Loucy (cell line): ENCODE measurements around the gene GMPPA.

Experiments
- H2AFZ ChIP-seq: fragments of 200-600 bp; sonication (generic); 2 replicates; pipeline ENCODE4 v1.6.0; 2016; ENCODE audit warnings: antibody characterized with exemption, mild to moderate bottlenecking, low read length, moderate library complexity
- H3F3A ChIP-seq: fragments of 200-600 bp; 2 replicates; pipeline ENCODE4 v1.6.0; 2016; ENCODE audit warnings: antibody characterized with exemption, low read depth, mild to moderate bottlenecking
- H3K27me3 ChIP-seq: fragments of 200-600 bp; sonication (generic); 2 replicates; pipeline ENCODE4 v1.6.1; 2014; ENCODE audit warnings: low read length, mild to moderate bottlenecking; ENCODE audit not compliant: insufficient read depth, poor library complexity, severe bottlenecking
- H3K36me3 ChIP-seq: fragments of 200-600 bp; sonication (generic); 2 replicates; pipeline ENCODE4 v1.6.1; 2016; ENCODE audit warnings: low read length; ENCODE audit not compliant: insufficient read depth
- H3K4me1 ChIP-seq: fragments of 200-600 bp; sonication (generic); 2 replicates; pipeline ENCODE4 v1.5.1; 2014; ENCODE audit warnings: low read length, mild to moderate bottlenecking; ENCODE audit not compliant: insufficient read depth, poor library complexity, severe bottlenecking
- H3K4me2 ChIP-seq: fragments of 200-600 bp; sonication (generic); 2 replicates; pipeline ENCODE4 v1.6.0; 2014; ENCODE audit warnings: antibody characterized with exemption, low read length, low read depth, mild to moderate bottlenecking; ENCODE audit not compliant: poor library complexity, severe bottlenecking
- H3K4me3 ChIP-seq: fragments of 200-600 bp; sonication (generic); 2 replicates; pipeline ENCODE4 v1.5.1; 2014; ENCODE audit warnings: low read length, mild to moderate bottlenecking, mixed read lengths; ENCODE audit not compliant: poor library complexity, severe bottlenecking
- H3K79me2 ChIP-seq: fragments of 200-600 bp; sonication (generic); 2 replicates; pipeline ENCODE4 v1.6.1; 2014; ENCODE audit warnings: low read length; ENCODE audit not compliant: insufficient read depth
- H3K9ac ChIP-seq: fragments of 200-600 bp; sonication (generic); 2 replicates; pipeline ENCODE4 v1.6.0; 2014; ENCODE audit warnings: mild to moderate bottlenecking, low read depth, low read length, moderate library complexity; ENCODE audit not compliant: poor library complexity, severe bottlenecking
- H3K9me2 ChIP-seq: fragments of 200-600 bp; sonication (generic); replicated peaks from 2 replicates; pipeline ENCODE4 v1.6.1; 2016; ENCODE audit warnings: low read depth, low read length, mixed read lengths
- H3K9me3 ChIP-seq: fragments of 200-600 bp; sonication (generic); 2 replicates; pipeline ENCODE4 v1.6.1; 2014; ENCODE audit warnings: mild to moderate bottlenecking, antibody characterized with exemption, low read length, low read depth; ENCODE audit not compliant: insufficient read depth
- H4K20me1 ChIP-seq: fragments of 200-600 bp; sonication (generic); 2 replicates; pipeline ENCODE4 v1.6.0; 2014; ENCODE audit warnings: antibody characterized with exemption, low read length, mild to moderate bottlenecking; ENCODE audit not compliant: insufficient read depth, poor library complexity, severe bottlenecking
- EZH2phosphoT487 ChIP-seq: fragments of 200-600 bp; IDR thresholded peaks from 2 replicates; pipeline ENCODE4 v1.6.1; 2018; ENCODE audit warnings: antibody characterized with exemption, mild to moderate bottlenecking, moderate library complexity, borderline replicate concordance
- TF ChIP-seq, protein P1 (sequence below): fragments of 200-600 bp; sonication (generic); conservative IDR thresholded peaks from 2 replicates; pipeline ENCODE4 v1.5.1; 2014; ENCODE audit warnings: mild to moderate bottlenecking, antibody characterized with exemption, low read length

GMPPA gene

DNA sequence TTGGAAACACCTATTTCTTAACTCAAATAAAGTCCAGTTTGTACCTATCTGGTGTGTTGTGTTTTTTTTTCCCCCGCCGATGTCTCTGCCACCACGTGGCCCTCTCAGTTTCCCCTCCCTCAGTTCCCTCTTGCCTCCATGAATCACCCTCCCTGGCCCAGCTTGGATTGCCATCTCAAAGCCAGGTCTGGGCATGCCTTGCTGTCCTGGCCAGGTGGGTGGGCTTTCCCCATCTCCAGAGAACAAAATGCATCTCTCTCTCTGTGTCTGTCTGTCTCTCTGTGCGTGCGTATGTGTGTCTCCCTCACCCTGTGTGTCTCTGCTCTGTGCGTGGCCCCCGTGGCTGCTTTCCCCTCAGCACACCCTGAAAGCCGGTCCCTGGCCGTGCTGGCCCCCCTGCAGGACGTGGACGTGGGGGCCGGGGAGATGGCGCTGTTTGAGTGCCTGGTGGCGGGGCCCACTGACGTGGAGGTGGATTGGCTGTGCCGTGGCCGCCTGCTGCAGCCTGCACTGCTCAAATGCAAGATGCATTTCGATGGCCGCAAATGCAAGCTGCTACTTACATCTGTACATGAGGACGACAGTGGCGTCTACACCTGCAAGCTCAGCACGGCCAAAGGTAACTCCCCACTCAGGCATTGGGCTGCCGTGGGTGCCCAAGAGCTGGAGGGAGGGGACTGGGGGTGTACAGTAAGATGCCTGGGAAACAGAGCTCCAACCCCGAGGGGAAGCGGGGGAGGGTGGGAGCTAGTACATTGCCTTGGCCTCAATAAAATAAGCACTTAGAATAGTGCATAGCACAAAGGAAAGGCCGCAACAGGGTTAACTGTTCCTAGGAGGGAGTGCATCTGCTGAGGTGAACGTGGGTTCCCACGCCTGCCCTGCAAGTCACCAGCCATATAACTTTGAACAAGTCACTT lies 31.6 kb upstream of the GMPPA start:
- H3K4me1 ChIP-seq, result no peaks in the 10 kb centered on the region
- no peak overlapping the region for H2AFZ ChIP-seq
- H3K79me2 ChIP-seq, result no peaks in the 10 kb centered on the region
- H3K4me2 ChIP-seq, result no peak overlapping the region
- no peaks in the 10 kb centered on the region for H3K9me2 ChIP-seq
- no peaks in the 10 kb centered on the region for H4K20me1 ChIP-seq
- TF ChIP-seq EZH2phosphoT487, result no peak
- TF ChIP-seq, protein P1, sequence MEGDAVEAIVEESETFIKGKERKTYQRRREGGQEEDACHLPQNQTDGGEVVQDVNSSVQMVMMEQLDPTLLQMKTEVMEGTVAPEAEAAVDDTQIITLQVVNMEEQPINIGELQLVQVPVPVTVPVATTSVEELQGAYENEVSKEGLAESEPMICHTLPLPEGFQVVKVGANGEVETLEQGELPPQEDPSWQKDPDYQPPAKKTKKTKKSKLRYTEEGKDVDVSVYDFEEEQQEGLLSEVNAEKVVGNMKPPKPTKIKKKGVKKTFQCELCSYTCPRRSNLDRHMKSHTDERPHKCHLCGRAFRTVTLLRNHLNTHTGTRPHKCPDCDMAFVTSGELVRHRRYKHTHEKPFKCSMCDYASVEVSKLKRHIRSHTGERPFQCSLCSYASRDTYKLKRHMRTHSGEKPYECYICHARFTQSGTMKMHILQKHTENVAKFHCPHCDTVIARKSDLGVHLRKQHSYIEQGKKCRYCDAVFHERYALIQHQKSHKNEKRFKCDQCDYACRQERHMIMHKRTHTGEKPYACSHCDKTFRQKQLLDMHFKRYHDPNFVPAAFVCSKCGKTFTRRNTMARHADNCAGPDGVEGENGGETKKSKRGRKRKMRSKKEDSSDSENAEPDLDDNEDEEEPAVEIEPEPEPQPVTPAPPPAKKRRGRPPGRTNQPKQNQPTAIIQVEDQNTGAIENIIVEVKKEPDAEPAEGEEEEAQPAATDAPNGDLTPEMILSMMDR, result no peak
- H3K4me3 ChIP-seq, result no peak overlapping the region
- no peaks in the 10 kb centered on the region for H3F3A ChIP-seq
- no peaks in the 10 kb centered on the region for H3K9me3 ChIP-seq
- no peaks in the 10 kb centered on the region for H3K36me3 ChIP-seq
- H3K27me3 ChIP-seq, result no peaks in the 10 kb centered on the region
- no peak overlapping the region for H3K9ac ChIP-seq

DNA sequence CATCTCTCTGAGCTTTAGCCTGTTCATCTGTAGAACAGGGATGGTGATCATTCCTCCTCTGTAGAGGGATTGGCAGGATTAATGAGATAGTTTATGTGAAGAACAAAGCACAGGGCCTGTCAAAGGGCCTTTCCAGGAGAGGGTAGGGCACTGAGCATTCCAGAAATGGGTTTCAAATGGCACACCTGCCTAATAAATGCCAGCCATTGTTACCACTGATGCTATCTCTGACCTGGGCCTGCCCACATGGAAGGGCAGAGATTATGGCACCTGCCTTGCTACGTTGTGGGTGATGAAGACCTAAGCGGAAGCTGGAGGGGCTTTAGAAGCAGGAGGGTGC lies 31.0 kb upstream of the GMPPA start:
- H3K4me2 ChIP-seq, result no peak overlapping the region
- H3K9me3 ChIP-seq, result no peaks in the 10 kb centered on the region
- H3K36me3 ChIP-seq, result no peaks in the 10 kb centered on the region
- H3K9ac ChIP-seq, result no peak overlapping the region
- H3K27me3 ChIP-seq, result no peaks in the 10 kb centered on the region
- H3K9me2 ChIP-seq, result no peaks in the 10 kb centered on the region
- no peaks in the 10 kb centered on the region for H4K20me1 ChIP-seq
- H2AFZ ChIP-seq, result no peak overlapping the region
- no peaks in the 10 kb centered on the region for H3K79me2 ChIP-seq
- no peaks in the 10 kb centered on the region for H3K4me1 ChIP-seq
- TF ChIP-seq, protein P1, result no peak
- TF ChIP-seq EZH2phosphoT487, result no peak
- H3K4me3 ChIP-seq, result no peak overlapping the region
- no peaks in the 10 kb centered on the region for H3F3A ChIP-seq

DNA sequence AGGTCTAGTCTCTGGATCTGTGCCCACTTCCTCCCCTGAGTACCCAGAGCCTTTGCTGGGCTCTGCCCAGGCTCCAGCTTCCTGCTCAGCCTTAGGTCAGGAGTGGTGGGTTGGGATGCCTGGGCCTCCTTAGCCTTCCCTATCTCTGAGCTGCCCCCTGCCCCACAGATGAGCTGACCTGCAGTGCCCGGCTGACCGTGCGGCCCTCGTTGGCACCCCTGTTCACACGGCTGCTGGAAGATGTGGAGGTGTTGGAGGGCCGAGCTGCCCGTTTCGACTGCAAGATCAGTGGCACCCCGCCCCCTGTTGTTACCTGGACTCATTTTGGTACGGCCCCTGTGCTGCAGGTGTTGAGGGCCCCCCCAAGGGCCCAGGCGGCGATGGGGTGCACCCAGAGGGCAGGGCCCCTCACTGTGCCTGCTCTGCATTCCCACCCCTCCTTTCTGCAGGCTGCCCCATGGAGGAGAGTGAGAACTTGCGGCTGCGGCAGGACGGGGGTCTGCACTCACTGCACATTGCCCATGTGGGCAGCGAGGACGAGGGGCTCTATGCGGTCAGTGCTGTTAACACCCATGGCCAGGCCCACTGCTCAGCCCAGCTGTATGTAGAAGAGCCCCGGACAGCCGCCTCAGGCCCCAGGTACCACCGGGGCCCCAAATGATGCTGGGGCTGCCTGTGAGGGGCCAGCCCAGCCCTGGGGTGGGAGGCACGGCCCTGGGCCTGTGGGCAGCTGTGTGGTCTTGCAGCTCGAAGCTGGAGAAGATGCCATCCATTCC lies 30.1 kb upstream of the GMPPA start:
- Histone ChIP-seq H3K4me3 (no peak overlapping the region), H2AFZ (no peak overlapping the region), H3K4me2 (no peak overlapping the region), H3K4me1 (no peaks in the 10 kb centered on the region), H3K27me3 (no peaks in the 10 kb centered on the region), H3K9me3 (no peaks in the 10 kb centered on the region), H4K20me1 (no peaks in the 10 kb centered on the region), H3K79me2 (no peaks in the 10 kb centered on the region), H3K36me3 (no peaks in the 10 kb centered on the region), H3K9me2 (no peaks in the 10 kb centered on the region), H3K9ac (no peak overlapping the region), H3F3A (no peaks in the 10 kb centered on the region)
- TF ChIP-seq, protein P1, result no peak
- no peak for TF ChIP-seq EZH2phosphoT487
